NCI-H748 treated with DMSO at 0.1 percent for 48 hours (cell line): Measurements from ENCODE around the gene EDEM1.
"Not testable (repeated sequence)": the region's sequence is repeated elsewhere in the genome, so short reads cannot be mapped to it uniquely, and the experiment has no call there.

ENCODE experiments used
- DNase-seq: peaks from one replicate; lab custom pipeline; 2025; lab: John Stamatoyannopoulos, UW

Gene EDEM1

DNA sequence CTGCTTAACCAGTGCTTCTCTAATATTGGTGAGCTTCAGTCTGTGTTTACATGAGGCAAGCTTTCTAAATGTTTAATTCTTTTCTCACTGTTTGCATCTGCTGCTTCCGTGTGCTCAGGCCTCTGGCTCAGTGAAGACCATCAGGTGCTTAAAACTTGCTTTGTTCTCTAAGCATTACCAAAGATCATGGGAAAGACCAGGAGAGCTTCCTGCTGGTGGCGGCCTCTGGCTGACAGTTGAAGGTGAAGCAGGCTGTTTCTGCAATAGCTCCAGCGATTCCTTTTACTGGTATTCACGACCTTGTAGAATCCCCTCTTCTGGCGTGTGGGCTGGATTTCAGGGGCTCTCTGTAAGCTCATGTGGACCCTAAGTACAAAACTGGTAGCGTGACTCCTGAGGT is 45.1 kb downstream of the EDEM1 start:
- no peak for DNase-seq

DNA sequence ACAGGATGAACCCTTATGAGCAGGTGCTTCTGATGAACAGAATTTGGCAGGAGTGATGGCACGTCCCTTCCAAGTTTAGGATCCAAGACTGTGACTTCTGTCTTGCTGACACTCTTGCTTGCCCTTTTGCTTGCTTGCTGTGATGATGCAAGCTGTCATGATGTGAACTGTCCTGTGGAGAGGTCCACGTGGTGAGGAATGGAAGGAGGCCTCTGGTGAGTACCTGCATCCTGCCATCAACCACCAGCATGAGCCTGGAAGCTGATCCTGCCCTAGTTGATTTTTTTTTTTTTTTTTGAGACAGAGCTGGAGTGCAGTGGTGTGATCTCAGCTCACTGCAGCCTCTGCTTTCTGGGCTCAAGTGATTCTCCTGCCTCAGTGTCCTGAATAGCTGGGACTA is 45.5 kb downstream of the EDEM1 start:
- DNase-seq: no peak

DNA sequence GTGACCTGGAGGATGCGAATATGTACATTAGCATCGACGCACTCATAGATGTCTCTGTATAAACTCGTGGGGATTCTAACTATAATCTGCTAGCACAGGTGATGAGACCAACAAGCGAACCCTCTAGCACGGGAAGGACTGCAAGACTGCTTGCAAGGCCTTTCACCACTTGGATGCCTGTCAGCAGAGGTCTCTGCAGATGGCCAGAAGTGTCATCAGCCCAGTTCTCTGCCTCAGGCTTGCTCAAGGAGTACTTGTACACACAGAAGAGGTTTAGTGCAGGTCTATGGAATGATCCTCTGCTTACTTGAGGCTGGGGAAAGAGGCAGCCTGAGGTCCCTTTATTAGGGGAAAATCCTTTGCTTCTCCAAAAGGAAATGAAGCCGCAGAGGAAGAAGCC is 48.1 kb downstream of the EDEM1 start:
- no peak for DNase-seq

DNA sequence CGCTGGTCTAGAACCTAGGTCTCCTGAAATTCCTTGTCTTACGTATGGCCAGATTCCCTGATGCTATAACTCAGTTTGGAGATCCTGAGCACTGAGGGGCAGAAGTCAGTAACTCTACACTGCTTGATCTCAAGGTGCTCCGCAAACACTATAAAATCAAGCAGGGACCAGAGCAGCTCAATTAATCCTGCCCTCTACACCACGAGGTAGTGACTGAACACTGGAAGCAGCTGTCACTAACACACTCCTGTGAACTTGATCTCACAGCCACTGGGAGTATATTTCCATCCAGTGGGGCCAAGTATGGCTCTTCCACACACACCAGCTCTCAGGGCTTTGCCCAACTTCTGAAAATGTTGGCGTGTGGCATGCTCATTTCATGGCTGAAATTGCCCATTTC is 51.0 kb downstream of the EDEM1 start:
- no peak for DNase-seq

DNA sequence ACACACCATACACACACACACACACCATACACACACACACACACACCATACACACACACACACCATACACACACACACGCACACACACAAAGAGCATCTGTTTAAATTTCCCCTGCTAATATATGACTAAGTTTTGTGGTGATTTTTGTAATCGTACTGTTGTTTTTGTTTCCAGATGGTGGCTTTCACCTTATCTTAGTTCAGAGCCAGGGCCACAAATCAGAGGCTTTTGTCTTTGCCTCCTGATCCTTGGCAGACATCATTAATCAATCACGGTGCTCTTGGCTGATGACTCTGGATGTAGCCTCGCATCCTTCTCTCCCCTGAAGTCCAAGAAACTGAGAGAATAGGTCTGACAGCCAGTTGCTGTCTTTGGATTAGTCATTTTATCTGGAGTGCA is 52.1 kb downstream of the EDEM1 start:
- DNase-seq: no peak

DNA sequence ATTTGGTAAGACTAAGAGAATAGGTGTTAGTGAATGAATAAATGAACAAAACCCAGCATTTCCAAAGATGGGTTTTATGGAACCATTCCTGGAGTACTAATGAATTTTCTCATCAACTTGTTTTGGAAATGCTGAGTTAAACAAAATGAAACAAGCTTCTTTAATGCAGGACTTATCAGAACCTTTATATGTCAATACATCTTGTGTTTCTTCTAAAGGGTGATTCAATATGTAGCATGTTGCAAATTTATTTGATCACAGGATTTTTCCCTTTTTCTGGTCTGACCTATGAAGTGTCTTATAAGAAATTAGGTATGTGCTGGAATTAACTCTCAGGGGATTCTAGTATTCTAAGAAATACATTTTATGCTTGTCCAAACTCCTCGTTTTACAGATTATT is 53.2 kb downstream of the EDEM1 start:
- no peak for DNase-seq

DNA sequence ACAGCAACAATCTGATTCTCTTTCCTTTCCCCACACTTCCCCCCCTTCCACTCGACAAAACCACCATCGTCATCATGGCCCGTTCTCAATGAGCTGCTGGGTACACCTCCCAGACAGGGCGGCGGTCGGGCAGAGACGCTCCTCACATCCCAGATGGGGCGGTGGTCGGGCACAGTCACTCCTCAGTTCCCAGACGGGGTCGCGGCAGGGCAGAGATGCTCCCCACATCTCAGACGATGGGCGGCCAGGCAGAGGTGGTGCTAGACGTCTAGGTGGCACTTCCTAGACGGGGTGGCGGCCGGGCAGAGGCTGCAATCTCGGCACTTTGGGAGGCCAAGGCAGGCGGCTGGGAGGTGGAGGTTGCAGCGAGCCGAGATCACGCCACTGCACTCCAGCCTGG is 55.3 kb downstream of the EDEM1 start:
- not testable (repeated sequence) for DNase-seq

DNA sequence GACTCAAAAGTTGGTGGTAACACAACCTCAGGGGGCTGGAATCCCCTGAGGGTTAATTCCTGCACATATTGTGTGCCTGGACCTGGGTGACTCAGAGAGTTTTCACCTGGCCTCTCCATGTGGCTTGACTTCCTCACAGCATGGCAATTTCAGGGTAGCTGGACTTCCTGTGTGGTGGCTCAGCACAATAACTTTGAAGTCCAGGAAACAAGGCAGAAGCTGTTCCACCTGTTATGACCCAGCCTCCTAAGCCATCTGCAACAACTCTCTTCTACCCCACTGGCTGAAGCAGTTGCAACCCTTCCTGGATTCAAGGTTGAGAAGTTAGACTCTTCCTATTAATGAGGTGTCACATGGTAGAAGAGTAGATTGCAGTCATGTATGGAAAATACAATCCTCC is 58.4 kb downstream of the EDEM1 start:
- DNase-seq: no peak

DNA sequence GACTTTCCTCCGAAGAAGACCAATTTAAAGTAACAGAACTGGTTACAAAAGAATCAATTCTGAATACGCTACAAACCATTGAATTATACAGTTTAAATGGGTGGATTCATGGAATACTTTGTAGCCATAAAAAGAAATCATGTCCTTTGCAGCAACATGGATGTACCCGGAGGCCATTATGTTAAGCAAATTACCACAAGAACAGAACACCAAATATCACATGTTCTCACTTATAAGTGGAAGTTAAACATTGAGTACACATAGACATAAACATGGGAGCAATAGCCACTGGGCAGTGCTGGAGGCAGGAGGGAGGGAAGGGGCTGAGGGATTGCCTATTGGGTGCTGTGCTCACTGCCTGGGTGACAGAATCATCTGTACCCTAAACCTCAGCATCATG is 61.3 kb downstream of the EDEM1 start:
- DNase-seq: no peak

DNA sequence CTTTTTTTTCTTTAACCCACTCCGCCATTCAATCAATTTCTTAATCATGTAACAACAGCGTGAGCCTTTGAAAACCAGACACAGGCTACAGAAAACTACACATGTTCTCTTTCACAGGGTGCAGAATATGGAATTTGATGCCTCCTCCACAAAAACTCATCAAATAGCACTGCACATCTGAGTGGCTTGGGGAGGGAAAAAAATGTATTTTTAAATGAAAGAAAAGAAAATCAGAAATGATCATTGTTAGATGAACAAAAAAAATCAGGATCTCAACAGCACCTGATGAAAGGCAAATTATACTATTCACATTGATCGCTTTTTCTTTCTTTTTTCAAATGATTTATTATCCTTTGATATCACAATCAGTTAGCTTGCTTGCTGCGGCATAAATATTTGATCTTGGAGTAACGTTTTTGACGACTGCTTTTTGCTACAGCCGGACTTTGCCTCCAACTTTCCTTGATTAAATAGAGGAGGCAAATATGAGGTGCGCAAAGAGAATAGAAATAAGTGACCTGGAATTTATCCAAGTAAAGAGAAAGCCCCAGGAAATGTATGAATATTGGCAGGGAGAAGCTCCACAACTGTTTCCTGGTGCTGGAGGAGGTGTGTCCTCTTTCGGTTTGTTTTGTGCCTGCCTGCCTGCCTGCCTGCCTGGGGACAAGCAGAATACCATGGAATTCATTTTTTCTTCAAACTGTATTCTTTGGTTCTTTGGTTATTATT is 63.1 kb downstream of the EDEM1 start:
- no peak for DNase-seq

DNA sequence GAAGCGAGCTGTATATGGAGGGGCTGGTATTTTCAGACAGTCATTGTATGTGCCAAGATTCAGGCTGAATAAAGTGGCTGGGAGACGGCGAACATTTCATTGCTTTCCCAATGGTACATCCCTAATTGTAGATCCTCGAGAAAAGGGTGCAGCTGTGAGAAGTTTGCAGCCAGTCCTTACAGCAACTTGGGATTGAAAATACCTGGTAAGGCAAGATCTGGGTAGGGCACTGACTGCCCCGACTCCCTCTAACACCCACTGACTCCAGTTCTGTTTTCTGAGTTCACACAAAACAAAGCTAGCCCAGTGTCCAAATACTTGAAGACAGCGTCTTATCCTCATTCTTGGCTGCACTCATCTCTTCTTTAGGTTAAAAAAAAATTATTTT is 63.7 kb downstream of the EDEM1 start:
- DNase-seq: no peak

DNA sequence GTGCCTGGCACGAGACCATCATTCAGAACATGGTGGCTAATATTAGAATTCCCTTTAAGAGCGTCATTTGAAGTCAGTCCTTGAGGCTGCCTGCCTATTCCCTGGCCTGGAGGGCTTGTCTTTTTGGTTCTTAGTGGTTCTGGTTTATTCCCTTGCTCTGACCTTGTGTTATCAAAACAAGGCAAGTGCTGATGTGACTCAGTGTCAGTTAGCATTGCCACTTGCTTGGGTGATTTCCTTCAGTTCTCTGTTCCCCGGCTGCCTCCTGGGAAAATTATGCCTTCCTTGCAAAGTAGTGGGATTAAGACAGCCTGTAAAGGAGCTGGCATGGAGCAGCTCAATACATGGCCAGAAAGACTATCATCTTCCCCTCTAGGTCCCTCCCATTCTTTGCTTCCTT is 64.6 kb downstream of the EDEM1 start:
- DNase-seq: no peak

DNA sequence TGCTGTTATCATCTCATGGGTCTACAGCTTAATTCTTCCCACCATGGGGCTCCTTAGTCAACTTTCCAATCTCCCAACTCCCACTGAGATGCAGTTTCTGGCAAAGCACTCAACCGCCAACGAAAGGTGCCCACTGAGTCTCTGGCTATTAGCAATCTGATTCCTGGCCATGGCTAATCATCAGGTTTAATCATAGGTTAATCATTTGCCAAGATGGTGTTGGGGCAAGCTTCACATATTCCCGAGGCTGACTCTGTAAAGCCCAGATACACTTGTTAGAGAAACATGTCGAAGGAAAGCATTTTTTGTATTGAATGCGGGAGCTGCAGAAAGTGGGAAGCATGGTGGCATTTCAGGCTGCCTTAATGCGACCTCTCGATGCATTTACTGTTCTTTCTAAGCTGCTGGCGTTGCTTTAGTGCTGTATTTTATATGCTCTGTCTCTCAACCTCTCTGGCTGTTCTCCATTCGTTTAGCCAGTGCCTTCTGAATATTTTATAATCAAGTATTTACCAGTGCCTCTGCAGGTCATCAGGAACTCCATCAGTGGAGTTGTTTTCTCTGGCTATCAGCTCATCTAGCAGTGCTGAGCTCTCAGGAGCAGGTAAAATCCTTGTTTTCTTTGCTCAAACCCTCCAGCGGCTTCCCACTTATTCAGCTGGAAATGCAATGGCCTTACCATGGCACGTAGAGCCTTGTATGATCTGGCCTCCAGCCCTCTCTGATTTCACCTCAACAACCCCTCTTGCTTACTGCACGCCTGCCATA is 67.0 kb downstream of the EDEM1 start:
- DNase-seq: no peak

DNA sequence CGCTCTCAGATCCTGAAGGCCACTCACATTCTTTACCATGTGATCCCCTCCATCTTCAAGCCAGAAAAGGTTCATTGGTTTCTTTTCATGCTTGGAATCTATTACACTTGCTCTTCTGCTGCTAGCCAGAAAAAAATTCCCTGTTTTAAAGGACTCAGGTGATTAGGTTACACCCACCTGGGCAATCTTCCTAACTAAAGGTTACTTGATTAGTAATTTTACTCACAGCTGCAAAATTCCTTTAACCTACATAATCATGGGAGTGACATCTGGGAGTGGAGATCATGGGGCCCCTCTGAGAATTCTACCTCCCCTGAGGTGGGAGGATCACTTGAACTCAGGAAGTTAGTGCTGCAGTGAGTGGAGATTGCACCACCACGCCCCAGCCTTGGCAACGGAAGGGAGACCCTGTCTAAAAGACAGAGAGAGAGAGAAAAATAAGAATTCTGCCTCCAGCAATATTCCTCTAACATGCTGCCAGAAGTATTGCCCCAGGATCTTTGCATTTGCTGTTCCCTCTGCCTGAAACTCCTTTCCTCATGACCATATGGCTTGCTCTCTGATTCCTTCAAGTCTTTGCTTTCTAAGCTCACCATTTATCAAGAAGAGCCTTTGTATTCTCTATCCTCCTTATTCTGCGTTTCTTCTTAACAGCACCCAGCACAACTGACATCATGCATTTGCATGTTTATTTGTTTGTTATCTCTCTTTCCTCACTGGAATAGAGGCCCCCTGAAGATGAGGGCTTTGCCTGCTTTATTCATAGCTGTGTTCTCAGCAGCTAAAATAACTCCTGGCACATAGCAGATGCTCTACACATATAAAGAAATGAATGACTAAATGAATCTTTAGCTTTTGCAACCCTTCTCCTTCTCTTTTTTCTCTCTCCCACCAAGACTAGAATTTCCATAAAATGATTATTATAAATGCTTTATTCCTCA is 68.2 kb downstream of the EDEM1 start:
- DNase-seq: no peak

DNA sequence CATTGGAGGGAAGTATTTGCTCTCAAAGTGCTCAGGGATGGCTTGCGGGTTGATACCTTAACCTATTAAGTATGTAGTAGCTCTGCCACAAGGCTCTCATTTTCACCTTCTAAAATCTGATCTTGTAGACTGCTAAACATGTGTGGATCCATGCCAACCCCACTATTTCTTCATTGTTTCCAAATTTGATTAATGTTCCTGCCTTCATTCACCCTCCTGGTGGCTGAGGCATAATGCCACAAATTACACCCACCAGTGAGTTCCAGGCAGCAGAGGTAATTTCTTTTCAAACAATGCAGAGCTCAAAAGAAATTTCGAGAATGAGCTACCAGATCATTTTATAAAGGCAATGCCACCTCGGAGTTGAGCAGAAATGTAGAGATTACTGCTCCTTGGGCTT is 71.0 kb downstream of the EDEM1 start:
- no peak for DNase-seq

DNA sequence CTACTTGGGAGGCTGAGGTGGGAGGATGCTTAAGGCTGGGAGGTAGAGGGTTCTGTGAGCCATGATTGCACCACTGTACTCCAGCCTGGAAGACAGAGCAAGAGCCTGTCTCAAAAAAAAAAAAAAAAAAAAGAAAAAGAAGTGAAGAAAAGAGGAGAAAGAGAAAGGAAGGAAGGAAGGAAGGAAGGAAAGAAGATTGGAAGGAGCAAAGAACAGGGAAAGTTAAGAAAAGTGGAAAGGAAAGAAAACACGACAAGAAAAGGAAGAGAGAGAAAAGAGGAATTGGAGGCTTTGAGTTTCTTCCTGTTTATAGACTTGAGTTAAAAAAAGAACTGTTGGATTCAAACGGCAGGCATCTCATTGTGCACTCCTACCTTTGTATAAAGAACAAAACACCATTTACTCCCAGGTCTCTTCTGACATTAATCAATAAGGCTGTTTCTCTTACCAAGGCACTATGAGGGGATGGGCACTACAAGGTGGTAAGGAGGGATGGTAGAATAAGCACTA is 73.5 kb downstream of the EDEM1 start:
- no peak for DNase-seq

DNA sequence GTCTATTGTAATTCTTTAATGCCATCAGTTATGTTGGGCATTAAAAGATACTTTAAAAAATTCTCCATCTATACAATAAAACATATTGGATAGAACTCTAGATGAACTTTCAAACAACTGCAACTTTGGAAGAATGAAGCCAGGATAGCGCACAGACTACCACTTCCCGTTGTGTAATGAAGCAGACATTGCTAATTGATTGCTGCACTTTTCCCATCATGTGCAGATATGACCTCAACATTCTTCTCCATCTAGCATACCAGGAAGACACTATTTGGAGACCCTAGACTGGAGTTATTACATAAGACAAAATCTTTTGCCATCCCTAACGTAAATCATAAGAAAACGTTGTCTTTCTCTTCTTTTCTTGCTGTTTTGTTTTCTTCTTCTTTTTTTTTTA is 75.0 kb downstream of the EDEM1 start:
- no peak for DNase-seq

DNA sequence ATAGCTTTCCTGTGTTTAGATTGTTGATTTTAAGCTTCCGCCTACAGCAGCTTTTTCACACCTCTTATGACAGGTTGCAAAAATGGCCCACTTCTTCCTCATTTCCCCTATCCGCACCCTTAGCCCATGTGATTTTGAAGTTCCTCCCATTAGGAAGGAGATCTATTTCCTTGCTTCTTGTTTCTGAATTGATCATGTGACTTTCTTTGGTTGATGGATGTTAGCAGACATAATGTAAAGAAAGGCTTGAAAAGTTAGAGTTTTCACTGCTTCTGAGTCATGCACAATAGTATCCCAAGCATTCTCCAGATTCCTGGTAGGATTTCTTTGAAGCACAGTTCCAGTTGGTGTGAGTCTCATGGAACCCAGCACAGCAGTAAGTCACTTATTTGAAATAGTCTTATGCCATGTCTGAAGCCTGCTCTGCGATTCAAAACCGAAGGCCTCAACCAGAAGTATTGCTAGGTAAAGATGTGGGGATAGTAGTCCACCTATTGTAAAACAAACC is 76.6 kb downstream of the EDEM1 start:
- DNase-seq: no peak

DNA sequence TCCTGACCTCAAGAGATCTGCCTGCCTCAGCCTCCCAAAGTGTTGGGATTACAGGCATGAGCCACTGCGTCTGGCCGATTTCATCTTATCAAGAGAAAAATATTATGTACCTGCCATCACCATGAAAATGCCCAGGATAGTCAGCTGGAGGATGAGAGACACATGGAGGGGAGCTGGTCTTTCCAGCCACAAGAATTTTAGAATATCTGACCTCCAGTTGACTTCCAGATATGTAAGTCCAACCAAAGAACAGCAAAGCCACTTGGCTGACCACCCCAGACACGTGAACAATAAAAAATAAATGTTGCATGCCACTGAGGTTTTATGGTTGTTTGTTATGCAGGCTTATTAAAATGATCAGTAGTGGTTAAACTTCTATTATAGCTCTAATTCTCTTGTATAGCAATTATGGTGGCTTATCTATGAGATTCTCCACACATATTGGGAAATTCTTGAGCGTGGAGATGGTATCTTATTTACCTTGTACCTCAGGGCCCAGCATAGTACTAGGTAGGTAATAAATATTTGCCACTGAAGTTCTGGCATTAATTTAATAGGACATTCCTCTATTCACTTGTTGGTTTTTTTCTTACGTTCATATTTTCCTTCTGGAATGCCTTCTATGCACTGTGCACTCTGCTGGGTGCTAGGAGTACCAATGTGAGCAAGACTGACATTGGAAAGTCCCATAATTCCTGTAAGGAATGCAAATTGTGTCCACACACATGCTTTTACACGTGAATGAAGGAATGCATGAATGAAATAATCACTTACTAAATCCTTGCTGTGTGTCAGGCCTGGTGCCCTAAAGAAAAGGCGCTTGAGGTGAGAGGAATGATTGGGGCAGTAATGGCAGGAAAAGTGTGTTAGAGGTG is 77.6 kb downstream of the EDEM1 start:
- no peak for DNase-seq

DNA sequence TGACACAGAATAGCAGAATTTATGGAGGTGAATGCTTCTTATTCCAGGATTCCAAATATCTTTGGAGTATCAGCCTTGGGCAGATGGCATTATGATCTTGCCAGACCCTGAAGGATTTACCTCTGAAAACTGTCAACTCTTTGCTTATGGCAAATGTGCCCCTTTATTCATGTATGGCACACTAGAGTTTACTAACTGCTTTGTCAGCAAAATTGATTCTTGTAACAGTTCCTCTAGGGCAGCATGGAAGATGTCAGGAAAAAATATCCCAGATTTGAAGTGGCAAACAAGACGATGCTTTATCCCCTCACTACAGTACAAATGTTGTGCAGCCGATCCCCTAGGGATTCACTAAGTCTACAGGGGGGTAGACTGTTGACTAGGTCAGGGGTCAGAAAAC is 79.7 kb downstream of the EDEM1 start:
- DNase-seq: no peak

DNA sequence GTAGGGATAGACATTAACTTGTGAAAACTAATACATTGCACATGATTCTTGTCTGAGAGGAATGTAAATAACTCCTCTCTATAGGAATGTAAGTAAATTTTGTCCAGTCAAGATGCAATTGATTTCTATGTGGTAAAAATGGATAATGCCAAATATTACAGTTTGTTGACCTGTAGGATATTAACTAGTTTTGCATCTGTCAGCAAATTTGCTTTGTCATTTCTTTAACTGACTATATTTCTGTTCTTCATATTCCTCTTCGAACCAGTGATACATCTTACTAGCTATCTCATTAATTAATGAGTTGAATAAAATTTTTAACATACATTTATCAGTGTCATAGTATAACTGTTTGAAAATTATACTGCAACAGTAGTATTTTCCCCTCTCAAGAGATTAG is 80.4 kb downstream of the EDEM1 start:
- DNase-seq: no peak
